Measurements from ENCODE around the gene VSIR. TPM values are rescaled to one million over a fixed set of nuclear protein-coding genes. Genes with fewer than 3 reads are reported as not detected.

The VSIR gene
- total and polyA plus RNA-seq, 2 experiments from 2014 or later = 81.6 to 153 TPM

- H3K4me3 ChIP-seq = no peak overlapping the region
- in situ Hi-C loops (cut with MboI) = no loop called here
- H3K27ac ChIP-seq = no peak overlapping the region
- H3K4me2 ChIP-seq (ENCODE audit: unreplicated experiment) = no peak overlapping the region
- no peak overlapping the region for H2AFZ ChIP-seq
- no peaks in the 10 kb centered on the region for H4K20me1 ChIP-seq (ENCODE audit: insufficient read depth)
- H3F3A ChIP-seq (ENCODE audit: insufficient read depth) = no peaks in the 10 kb centered on the region
- no peaks in the 10 kb centered on the region for H3K79me2 ChIP-seq (ENCODE audit: insufficient read depth)
- WGBS, 2 experiments (ENCODE audit: low coverage in 1 of 2, low lambda C conversion rate in 2 of 2, missing lambda C conversion rate in 2 of 2) = 9 to 10% methylated on average over 2 of the region's 2 CpGs
- no peak for TF ChIP-seq EZH2phosphoT487 (IDR thresholded peaks at IDR 0.05; ENCODE audit: insufficient read depth, low read depth)
- no peak for TF ChIP-seq EZH2 (IDR thresholded peaks at IDR 0.05; ENCODE audit: insufficient read depth, poor library complexity, severe bottlenecking)
- H3K9me3 ChIP-seq (ENCODE audit: low read depth) = no peaks in the 10 kb centered on the region
- no peak overlapping the region for H3K9ac ChIP-seq
- no peaks in the 10 kb centered on the region for H3K27me3 ChIP-seq (replicated peaks; ENCODE audit: insufficient read depth)
- no peaks in the 10 kb centered on the region for H3K4me1 ChIP-seq (ENCODE audit: insufficient read depth)
- H3K36me3 ChIP-seq (ENCODE audit: low read depth) = no peaks in the 10 kb centered on the region
- no peaks in the 10 kb centered on the region for H3K9me2 ChIP-seq (ENCODE audit: insufficient read depth)
- peak; percentile 49 for DNase-seq
These were observed 21.9 kb upstream of the VSIR start for GRCh38 chr10:71795248-71795647.

GRCh38 chr10:71790749-71791440, 17.6 kb upstream of the VSIR start:
- H3K4me2 ChIP-seq (ENCODE audit: unreplicated experiment) = no peak overlapping the region
- H3K9ac ChIP-seq = no peak overlapping the region
- no peaks in the 10 kb centered on the region for H3K9me2 ChIP-seq (ENCODE audit: insufficient read depth)
- no peaks in the 10 kb centered on the region for H4K20me1 ChIP-seq (ENCODE audit: insufficient read depth)
- 0 out of 2 replicates have a peak, but pooled peaks cover 10% of the 10 kb centered on the region for H3K27me3 ChIP-seq (replicated peaks; ENCODE audit: insufficient read depth)
- H3K4me3 ChIP-seq = no peak overlapping the region
- H3K79me2 ChIP-seq (ENCODE audit: insufficient read depth) = no peaks in the 10 kb centered on the region
- H3K9me3 ChIP-seq (ENCODE audit: low read depth) = no peaks in the 10 kb centered on the region
- TF ChIP-seq EZH2phosphoT487 (IDR thresholded peaks at IDR 0.05; ENCODE audit: insufficient read depth, low read depth) (no peak), EZH2 (IDR thresholded peaks at IDR 0.05; ENCODE audit: insufficient read depth, poor library complexity, severe bottlenecking) (no peak)
- 71 to 72% methylated on average over 15 to 17 of the region's 17 CpGs for WGBS, 2 experiments (ENCODE audit: low coverage in 1 of 2, low lambda C conversion rate in 2 of 2, missing lambda C conversion rate in 2 of 2)
- no peak overlapping the region for H3K27ac ChIP-seq
- no peak overlapping the region for H2AFZ ChIP-seq
- no peak for DNase-seq
- H3F3A ChIP-seq (ENCODE audit: insufficient read depth) = no peaks in the 10 kb centered on the region
- no peaks in the 10 kb centered on the region for H3K36me3 ChIP-seq (ENCODE audit: low read depth)
- in situ Hi-C loops (cut with MboI) = no loop called here
- H3K4me1 ChIP-seq (ENCODE audit: insufficient read depth) = no peaks in the 10 kb centered on the region

- DNase-seq = no peak
- WGBS, 2 experiments (ENCODE audit: low coverage in 1 of 2, low lambda C conversion rate in 2 of 2, missing lambda C conversion rate in 2 of 2) = 43 to 47% methylated on average over 4 to 7 of the region's 10 CpGs
- Histone ChIP-seq H2AFZ (no peak overlapping the region), H3K4me2 (ENCODE audit: unreplicated experiment) (no peak overlapping the region), H3F3A (ENCODE audit: insufficient read depth) (no peaks in the 10 kb centered on the region), H3K9me3 (ENCODE audit: low read depth) (no peaks in the 10 kb centered on the region), H3K27me3 (replicated peaks; ENCODE audit: insufficient read depth) (0 out of 2 replicates have a peak, but pooled peaks cover 10% of the 10 kb centered on the region), H3K27ac (no peak overlapping the region), H3K9ac (no peak overlapping the region), H3K4me3 (no peak overlapping the region), H3K79me2 (ENCODE audit: insufficient read depth) (no peaks in the 10 kb centered on the region), H3K4me1 (ENCODE audit: insufficient read depth) (no peaks in the 10 kb centered on the region), H3K36me3 (ENCODE audit: low read depth) (no peaks in the 10 kb centered on the region), H4K20me1 (ENCODE audit: insufficient read depth) (no peaks in the 10 kb centered on the region), H3K9me2 (ENCODE audit: insufficient read depth) (no peaks in the 10 kb centered on the region)
- TF ChIP-seq EZH2 (IDR thresholded peaks at IDR 0.05; ENCODE audit: insufficient read depth, poor library complexity, severe bottlenecking) (no peak), EZH2phosphoT487 (IDR thresholded peaks at IDR 0.05; ENCODE audit: insufficient read depth, low read depth) (no peak)
- in situ Hi-C loops (cut with MboI) = no loop called here
These were observed 16.6 kb upstream of the VSIR start for GRCh38 chr10:71789871-71790270.

GRCh38 chr10:71788954-71789353, 15.6 kb upstream of the VSIR start:
- H3K9me3 ChIP-seq (ENCODE audit: low read depth) = no peaks in the 10 kb centered on the region
- H3K4me1 ChIP-seq (ENCODE audit: insufficient read depth) = no peaks in the 10 kb centered on the region
- H3K27ac ChIP-seq = no peak overlapping the region
- H3K27me3 ChIP-seq (replicated peaks; ENCODE audit: insufficient read depth) = 0 out of 2 replicates have a peak, but pooled peaks cover 10% of the 10 kb centered on the region
- H3K4me2 ChIP-seq (ENCODE audit: unreplicated experiment) = no peak overlapping the region
- 61 to 64% methylated on average over 6 to 8 of the region's 8 CpGs for WGBS, 2 experiments (ENCODE audit: low coverage in 1 of 2, low lambda C conversion rate in 2 of 2, missing lambda C conversion rate in 2 of 2)
- no peak for DNase-seq
- H3K4me3 ChIP-seq = no peak overlapping the region
- no peaks in the 10 kb centered on the region for H3K9me2 ChIP-seq (ENCODE audit: insufficient read depth)
- no peaks in the 10 kb centered on the region for H3K79me2 ChIP-seq (ENCODE audit: insufficient read depth)
- in situ Hi-C loops (cut with MboI) = no loop called here
- TF ChIP-seq EZH2 (IDR thresholded peaks at IDR 0.05; ENCODE audit: insufficient read depth, poor library complexity, severe bottlenecking) (no peak), EZH2phosphoT487 (IDR thresholded peaks at IDR 0.05; ENCODE audit: insufficient read depth, low read depth) (no peak)
- H4K20me1 ChIP-seq (ENCODE audit: insufficient read depth) = no peaks in the 10 kb centered on the region
- no peak overlapping the region for H3K9ac ChIP-seq
- no peak overlapping the region for H2AFZ ChIP-seq
- H3F3A ChIP-seq (ENCODE audit: insufficient read depth) = no peaks in the 10 kb centered on the region
- no peaks in the 10 kb centered on the region for H3K36me3 ChIP-seq (ENCODE audit: low read depth)

Measured in GM23248 (cell line).